Hematopoietic multipotent progenitor cell treated with erythropoietin and hydrocortisone succinate and interleukin-3 and kit ligand, for 15 days (in vitro differentiated cells): ENCODE measurements around the gene MYRFL.
"Not testable (repeated sequence)": the region's sequence is repeated elsewhere in the genome, so short reads cannot be mapped to it uniquely, and the experiment has no call there.

ENCODE experiments used
- DNase-seq: peaks from one replicate; pipeline ENCODE4 v3.0.0-alpha.2; 2015; ENCODE audit warnings: low spot score

MYRFL gene

DNA sequence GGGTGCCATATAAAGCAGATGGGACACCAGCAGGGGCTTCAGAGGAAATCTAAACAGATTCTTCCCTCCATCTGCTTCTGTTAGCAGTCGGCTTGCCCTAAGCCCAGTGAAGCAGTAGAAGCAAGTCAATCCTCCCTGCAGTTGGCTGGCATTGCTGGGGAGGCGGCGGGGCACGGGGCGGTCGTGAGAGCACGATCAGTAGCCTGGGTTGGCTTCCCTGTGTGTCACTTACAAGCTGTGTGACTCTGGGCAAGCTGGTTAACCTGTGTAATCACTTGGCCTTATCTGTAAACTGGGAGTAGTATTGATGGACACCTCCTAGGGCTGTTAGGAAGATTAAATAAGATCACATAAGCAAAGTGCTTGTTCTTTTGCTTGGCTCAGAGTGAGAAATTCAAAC lies 19.4 kb downstream of the MYRFL start:
- no peak for DNase-seq

DNA sequence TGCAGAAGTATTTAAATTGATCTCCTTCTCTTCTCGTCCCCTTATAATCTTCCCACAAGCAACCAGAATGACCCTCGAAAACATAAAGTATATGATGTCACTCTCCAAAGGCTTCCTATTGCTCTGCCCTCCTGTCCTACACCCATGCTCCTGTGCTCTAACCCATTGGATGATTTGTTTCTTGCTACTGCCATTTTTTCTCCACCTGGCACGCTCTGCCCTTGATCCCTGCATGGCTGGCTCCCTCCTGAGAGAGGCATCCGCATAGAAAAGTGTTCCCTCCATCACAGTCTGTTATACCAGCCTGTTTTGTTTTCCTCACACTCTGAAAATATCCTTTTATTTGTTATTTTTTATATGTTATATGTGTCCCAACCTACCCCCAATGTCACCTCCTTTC lies 19.8 kb downstream of the MYRFL start:
- no peak for DNase-seq

DNA sequence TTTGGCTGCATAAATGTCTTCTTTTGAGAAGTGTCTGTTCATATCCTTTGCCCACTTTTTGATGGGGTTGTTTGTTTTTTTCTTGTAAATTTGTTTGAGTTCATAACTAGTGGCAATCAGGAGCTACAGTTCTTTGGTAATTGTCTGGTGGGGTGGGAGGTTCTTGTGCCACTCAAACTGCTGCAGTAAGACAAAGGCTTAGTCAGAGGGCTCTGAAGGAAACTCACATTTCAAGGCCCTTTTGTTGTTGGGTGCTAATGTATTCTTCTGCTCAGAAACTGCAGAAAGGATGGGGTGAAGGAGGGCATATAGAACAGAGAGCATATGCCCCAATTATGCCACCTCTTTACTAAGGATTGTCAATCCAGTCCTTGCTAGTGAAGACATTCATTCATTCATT lies 21.9 kb downstream of the MYRFL start:
- no peak for DNase-seq

DNA sequence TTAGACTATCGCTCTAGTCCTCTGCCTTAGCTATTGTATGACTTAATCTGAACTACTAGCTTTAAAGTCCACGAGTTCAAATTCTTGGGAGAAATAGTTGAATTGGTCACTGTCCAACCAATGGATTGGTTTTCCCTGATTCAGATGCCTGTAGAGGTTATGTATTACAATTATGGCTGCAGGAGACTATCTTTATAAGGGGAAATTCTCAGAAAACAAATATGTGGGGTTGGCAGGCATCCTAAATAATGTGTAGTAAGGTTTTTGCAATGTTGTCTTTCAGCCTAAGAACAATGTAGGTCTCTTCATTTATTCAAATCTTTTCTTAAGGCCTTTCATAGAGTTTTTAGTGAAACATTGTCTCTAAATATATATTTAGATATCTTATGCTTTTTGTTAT lies 26.9 kb downstream of the MYRFL start:
- no peak for DNase-seq

DNA sequence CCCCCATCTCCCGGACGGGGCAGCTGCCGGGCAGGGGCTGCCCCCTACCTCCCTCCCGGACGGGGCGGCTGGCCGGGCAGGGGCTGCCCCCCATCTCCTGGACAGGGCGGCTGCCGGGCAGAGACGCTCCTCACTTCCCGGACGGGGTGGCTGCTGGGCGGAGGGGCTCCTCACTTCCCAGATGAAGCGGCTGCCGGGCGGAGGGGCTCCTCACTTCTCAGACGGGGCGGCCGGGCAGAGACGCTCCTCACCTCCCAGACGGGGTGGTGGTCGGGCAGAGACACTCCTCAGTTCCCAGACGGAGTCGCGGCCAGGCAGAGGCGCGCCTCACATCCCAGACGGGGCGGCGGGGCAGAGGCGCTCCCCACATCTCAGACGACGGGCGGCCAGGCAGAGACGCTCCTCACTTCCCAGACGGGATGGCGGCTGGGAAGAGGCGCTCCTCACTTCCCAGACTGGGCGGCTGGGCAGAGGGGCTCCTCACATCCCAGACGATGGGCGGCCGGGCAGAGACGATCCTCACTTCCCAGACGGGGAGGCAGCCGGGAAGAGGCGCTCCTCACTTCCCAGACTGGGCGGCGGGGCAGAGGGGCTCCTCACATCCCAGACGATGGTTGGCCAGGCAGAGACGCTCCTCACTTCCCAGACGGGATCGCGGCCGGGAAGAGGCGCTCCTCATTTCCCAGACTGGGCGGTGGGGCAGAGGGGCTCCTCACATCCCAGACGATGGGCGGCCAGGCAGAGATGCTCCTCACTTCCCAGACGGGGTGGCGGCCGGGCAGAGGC lies 28.3 kb downstream of the MYRFL start:
- not testable (repeated sequence) for DNase-seq

DNA sequence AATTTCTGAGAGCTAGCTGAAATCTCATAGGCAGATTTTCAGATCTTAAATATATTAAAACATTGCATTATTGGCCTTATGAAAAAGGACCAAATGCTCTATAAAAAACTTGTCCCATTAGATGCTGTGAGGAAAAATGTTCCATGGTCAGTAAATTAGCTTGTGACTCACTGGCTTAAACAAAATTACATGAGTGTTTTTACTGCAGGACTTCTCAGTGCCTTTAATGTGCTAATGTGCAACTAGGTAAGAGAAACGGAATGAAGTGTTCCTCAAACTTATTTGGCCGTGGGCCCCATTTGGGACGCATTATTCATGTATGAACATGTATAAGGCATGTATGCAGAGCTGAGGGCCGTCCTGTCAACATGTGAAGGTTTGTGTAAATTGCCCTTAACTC lies 41.7 kb downstream of the MYRFL start:
- no peak for DNase-seq

DNA sequence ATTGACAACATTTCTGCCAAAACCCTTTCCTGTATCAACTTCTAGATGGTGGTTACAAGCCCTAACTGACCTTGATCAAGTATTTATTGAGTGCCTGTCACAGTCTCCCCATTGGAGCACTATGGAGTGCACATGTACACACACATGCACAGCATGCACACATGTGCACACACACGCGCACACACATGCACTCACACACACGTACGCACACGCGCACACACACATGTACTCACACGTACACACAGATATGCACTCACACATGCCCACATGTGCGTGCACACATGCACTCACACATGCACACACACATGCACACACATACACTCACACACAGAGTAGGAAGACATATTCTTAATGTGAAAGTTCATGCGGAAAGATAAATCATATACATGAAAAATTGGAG lies 43.7 kb downstream of the MYRFL start:
- DNase-seq = no peak

DNA sequence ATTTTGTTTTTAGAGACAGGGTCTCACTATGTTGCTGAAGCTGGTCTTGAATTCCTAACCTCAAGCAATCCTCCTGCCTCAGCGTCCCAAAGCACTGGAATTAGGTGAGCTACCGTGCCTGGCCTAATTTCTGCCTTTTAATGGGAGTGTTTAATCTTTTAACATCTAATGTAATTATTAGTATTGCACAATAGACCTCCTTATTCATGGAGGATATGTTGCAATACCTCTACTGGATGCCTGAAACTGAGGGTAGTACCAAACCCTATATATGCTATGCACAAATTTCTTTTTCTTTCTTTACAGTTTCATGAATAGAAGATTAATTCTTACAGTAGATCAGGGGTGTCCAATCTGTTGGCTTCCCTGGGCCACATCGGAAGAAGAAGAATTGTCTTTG lies 47.8 kb downstream of the MYRFL start:
- no peak for DNase-seq

DNA sequence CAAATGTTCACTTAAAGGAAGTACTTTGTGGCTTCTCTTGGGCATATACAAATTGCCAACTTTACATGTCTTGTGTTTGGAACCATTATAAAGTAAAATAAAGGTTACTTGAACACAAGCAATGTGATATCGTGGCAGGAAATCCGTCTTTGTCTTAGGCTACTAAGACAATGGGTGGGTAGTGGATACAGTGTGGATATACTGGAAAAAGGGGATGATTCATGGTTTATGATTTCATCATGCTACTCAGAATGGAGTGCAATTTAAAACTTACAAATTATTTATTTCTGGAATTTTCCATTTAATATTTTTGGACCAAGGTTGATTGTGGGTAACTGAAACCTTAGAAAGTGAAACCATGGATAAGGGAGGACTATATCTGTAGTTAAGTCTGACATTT lies 48.4 kb downstream of the MYRFL start:
- no peak for DNase-seq

DNA sequence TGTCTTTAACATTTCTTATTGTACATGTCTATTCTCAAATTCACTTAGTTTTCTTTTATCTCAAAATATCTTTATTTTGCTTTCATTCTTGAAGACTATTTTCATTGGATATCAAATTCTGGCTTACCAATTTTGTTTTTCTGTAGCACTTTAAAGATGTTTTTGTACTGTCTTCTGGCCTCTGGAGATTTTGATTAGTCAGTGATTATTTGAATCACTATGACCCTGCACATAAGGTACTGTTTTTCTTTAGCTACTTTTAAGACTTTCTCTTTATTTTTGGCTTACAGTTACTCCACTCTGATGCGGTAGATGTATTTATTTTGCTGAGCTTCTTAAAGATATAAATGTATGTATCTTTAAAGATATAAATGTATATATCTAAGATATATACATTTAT lies 49.6 kb downstream of the MYRFL start:
- no peak for DNase-seq

DNA sequence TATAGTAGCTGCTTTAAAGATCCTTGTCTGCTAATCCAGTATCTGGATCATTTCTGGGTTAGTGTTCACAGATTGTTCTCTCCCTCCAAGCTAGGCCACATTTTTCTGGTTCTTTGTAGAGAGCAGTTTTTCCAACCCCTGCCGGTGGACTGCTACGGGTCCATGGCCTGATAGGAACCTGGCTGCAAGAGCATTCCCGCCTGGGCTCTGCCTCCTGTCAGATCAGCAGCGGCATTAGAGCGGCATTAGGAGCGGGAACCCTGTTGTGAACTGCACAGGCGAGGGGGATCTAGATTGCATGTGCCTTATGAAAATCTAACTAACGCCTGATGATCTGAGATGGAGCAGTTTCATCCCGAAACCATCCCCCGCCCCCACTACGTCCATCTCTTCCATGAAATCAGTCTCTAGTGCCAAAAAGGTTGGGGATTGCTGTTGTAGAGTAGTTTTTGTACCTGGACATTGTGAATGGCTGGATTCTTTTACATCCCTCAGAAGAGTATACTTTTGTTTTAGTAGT lies 50.4 kb downstream of the MYRFL start:
- no peak for DNase-seq

DNA sequence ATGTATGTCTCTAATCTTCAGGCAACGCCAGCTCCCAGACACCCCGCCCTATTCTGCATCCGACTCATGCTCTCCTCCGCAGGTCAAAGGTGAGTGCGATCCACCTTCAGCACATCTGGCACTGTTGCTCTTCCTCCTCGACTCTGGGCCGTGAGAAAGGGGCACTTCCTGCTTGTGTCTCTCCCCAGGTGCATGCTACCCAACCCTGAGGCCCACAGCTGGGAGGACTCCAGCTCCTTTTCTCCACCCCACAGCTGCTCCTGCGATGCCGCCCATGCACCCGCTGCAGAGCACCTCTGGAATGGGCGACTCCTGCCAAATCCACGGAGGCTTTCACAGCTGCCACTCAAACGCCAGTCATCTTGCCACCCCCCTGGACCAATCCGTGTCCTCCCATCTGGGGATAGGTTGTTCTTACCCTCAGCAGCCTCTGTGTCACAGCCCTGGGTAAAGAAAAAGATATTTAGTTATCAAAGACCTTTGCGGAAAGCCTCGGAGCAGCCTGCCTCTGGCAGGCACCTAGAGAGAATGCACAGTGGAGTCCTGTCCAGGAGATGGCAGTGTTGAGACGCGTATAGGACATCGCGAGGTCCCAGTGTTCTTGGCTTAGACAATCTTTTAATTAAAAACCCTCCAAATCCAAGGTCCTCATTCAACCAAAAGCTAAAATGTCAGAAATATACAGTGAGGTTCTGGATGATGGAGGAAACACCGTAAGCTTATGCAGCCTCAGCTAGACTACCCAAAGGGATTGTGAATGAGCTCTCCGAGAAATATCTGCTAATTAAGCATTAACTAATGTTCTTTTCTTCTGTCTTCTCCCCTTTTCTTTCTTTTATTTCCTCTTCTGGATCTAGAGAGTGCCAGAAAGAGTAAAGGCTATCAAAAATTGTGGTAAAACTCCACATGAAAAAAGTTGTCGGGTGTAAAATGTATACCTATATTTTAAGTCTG lies 54.3 kb downstream of the MYRFL start:
- peak; percentile 62 for DNase-seq

DNA sequence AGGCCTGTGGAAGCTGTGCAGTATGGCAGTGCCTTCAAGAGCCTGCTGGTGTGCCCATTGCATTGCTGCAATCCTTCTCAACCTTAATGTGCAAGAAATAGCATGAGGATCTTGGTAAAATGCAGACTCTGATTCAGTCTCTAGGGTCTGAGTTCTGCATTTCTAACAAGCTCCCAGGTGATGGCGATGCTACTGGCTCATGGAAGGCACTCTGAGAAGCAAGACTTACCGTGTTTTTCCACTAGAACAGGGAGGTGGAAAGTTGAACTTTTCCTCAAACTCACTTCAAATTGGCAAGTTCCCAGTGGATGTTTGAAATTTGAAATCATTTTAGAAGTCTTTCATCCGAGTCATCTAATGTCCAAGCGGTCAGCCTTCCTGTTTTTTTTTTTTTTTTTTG lies 55.5 kb downstream of the MYRFL start:
- DNase-seq = no peak

DNA sequence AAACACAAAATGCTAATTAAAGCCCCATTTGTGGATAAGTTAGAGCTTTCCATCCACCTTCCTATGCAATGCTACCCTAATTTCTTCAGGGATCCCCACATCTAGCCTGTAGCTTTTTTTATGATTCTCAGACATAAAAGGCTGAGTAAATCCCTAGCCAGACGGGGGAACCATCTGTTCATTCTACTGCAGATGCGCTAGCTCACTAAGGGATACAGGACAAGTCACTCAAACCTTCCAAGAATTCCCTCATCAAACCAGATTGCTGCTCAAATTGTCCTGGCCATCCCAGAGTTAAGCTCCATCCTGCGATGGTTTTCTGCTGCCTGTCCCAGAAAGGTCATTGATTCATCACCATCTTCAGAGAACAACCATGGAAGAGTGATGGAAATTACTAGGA lies 56.7 kb downstream of the MYRFL start:
- DNase-seq = no peak

DNA sequence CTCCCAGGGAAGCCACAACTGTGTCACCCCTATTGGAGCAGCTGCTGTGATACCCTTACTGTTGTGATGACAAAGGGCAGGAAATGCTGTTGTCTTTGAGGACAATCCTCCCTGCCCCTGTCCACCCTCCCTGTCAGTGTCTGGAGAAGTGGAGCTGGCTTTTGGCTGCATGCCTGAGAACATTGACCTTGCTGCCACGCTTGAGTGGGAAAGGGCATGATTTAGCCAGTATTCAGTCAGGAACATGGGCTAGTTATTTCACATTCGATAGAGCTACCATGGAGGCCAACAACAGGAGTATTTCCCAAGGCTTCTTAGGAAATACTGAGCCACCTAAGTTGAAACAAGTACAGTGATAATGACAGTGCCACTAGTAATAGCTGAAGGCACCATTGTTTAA lies 59.4 kb downstream of the MYRFL start:
- no peak for DNase-seq

DNA sequence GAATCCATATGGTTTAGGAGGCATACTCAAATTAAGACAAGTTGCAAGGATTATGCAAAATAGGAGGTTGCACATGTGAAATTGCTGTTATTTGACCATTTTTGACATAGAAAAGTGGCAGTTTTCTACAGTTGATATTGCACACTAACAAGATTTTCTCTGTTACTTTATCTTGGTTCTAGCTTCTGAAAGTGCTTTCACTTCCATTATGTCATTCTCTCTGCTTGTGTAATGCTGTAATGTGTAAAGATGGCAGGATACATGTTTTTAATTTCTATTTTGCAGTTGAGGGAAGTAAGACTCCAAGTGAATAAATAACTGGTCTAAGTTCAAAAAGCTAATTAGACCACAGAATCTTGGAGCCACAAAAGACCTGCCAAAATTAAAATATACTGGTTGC lies 60.6 kb downstream of the MYRFL start:
- no peak for DNase-seq

DNA sequence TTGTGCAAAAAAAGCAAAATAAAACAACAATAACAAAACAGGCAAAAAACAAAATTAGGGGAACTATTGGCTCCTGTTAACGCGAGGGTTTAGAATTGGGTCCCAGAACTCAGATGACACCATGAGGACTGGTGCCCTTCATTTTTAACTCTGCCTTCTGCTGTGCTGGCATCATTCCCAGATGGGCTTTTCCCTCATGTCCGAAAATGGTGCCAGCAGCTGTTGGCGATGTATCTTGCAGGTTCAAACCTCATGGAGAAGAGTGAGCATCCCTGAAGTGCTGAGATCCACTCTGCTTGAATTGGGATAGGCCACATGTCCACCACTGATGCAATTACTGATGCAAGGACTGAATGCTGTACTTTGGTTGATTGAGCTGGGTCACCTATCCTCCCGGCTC lies 61.1 kb downstream of the MYRFL start:
- DNase-seq = no peak

DNA sequence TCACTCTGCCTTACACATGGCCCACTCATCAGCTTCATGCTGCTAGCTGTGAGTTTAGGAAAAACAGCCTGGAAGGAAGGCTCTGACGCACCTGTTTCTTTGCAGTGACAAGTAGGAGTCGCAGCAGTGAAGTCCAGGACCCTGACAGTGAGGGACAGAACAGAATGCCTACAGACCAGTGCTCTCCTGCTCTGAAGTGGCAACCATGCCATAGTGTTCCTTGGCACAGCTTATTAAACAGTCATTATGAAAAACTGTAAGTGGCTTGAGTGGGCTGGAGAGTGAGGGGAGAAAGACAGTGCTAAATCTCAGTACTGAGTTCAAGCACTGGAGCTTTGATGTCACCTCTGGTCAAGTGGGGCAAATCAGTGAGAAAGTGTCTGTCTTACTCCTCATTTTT lies 61.7 kb downstream of the MYRFL start:
- DNase-seq = no peak

DNA sequence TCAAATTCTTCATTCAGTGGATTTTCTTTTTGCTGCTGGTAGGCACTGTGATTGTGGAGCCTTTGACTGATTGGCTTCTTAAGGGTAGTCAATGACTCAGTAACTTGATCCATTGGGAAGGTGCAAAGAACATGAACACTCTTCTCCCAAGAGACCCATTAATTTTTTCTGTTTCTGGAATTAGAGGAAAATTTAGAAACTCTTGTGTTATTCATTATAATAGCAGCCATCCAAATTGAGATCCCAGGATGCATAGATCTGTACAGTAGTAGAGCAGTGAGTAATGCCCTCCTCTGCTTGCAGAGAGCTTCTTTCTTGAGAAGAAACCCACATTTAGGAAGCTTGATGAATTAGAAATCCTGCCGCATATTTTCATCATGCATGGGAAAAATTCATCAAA lies 63.9 kb downstream of the MYRFL start:
- no peak for DNase-seq

DNA sequence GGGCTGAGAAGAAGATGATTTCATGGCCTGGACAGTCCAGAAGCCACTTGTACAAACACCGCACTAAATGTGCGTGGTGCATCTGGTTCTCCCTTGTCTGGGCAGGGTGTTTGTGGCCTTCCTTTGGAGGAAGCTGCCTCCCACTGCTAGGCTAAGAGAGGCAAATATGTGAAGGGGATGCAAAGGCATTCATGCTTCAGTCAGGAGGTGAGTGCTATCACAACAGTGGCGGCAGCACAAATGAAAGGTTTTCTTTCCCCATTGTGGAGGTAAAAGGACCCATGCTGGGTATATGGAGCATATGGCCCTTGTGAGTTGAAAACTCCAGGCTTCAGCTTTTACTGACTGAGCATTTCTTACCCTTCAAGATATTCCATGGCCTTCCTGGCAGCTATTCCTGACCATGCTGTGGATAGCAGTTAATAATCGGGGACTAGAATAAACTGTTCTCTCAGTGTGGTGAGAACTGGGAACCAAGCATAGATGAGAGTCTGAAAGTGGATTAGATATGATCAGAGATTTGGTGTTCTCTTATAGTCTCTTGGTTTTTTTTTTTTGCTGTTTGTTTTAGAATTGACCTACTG lies 69.9 kb downstream of the MYRFL start:
- no peak for DNase-seq

DNA sequence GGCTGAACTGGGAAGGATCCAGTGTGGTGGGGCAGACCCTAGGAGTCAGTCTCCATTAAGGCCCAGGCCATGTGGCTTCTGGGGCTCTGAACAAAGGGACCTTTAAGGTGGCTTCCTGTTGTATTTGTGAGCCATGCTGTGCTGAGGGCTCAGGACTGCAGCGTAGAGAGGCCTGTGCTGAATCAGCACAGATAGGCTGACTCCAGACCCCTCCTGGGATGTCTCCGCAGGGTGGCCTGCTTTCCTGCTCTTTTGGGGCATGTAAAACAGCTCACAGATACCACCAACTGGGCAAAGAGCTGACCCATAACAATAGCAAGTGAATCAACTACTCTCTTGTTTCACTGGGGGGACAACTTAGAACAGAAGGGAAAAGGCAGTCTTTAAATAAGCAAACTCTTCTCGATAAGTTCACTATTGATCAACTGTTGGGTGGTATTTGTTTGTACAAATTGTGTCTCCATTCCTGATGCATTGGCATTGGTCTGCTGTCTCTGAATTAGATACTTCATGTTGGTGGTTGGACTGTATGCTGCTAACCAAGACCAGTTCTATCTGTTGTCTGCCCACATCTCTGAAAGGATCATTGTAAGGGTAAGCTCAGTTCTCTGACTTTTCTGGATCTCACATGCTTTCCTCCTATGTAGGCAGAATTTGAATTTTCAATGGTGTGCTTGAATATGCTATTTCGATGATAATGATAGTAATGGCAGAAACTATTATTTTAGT lies 71.8 kb downstream of the MYRFL start:
- no peak for DNase-seq

DNA sequence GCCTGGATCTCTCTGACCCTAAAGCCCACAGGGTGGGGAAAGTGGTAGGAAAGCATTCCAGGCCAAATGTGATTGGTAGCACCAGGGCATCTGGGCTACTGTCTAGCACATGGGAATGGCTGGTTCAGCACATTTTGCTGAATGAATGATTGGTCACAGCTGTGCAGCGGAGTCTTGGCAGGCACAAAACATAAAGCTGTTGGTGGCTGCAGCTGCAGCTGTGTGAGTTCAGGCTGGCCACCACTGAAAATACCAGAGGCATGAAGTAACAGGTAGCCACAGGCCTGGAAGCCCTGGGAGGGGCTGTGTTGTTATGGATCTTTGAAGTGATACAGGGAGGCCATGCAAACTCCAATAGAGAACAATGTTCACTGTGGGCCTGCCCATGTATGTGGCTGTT lies 72.7 kb downstream of the MYRFL start:
- no peak for DNase-seq
